GM18511 (cell line): ENCODE results near the gene VEGFD.
"Not testable (repeated sequence)": the region's sequence is repeated elsewhere in the genome, so short reads cannot be mapped to it uniquely, and the experiment has no call there.

Experiments
- ATAC-seq: cut with Tn5 transposase; IDR thresholded peaks from one replicate; pipeline ENCODE4 v1.9.1; 2021; ENCODE audit warnings: mild to moderate bottlenecking, moderate library complexity; ENCODE audit not compliant: unreplicated experiment

Gene VEGFD

DNA sequence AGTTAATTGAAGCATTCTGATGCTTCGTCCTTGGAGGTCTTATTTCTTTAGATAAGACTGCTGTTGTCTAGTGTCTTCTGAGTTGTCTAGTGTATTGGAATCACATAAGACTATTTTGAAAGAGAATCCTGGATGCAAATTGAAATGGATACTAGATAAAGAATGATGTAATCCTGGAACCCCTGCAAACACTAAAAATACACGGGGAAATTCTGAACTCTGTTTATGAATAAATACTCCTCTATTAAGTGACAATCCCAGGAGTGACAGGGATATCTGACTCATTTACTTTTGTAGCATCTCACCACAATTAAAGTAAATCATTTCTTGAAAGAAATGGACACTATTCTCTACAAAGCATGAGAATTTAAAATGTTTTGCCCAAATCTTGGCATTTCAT lies 69.7 kb downstream of the VEGFD start:
- ATAC-seq: no peak

DNA sequence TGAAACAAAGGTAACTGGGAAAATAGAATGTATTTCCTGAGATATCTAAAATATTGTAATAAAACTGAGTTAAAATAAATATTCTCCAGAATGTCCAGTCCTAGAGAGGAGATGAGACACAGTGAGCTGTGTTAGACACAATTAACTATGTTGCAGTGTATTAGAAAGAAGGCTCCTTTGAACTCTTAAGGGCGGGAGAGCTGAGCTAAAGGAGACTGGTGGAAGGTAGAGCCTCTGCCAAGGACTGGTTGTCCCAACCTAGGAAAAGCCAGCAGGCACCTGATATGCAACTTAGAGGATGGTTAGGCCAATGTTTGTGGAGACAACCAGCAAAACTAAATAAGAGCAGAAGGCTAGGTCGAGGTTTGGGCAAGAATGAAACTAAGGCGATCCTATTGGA lies 73.1 kb downstream of the VEGFD start:
- ATAC-seq: no peak

DNA sequence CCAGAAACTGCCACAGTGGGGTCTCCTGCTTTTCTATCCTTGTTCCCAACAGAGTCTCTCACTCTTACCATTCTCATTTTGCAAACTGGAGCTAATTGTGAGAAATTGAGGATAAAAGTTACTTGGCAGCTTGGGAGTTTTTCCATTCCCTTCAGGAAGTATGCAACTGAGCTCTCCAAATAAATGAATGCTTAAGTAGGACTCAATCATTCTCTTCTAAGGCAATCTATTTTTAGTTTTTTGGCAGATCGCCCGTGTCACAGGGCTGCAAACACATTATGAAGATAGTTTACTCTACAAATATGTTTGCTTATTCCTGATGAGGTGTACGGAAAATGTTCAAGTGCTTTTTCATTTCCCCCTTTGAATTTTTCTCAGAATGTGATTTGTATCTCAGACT lies 74.1 kb downstream of the VEGFD start:
- no peak for ATAC-seq

DNA sequence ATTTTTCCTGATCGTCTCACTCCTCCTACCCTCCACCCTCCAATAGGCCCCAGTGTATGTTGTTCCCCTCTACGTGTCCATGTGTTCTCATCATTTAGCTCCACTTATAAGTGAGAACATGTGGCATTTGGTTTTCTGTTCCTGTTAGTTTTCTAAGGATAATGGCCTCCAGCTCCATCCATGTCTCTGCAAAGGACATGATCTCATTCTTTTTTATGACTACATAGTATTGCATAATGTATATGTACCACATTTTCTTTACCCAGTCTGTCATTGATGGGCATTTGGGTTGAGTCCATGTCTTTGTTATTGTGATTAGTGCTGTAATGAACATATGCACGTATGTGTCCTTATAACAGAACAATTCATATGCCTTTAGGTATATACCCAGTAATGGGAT lies 78.3 kb downstream of the VEGFD start:
- not testable (repeated sequence) for ATAC-seq

DNA sequence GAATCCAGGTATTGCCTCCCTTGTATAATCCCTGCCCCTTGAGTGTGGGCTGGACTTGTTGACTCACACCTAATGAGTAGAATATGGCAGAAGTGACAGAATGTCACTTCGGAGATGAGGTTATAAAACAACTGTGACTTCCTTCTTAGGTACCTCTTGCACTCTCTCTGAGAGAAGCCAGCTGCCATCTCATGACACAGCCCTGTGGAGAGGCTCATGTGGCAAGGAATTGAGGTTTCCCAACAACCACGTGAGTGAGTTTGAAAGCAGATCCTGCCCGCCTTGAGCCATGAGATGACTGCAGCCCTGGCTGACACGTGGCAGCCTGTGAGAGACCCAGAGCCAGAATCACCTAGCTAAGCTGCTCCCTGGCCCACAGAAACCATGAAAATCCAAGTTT lies 82.3 kb downstream of the VEGFD start:
- ATAC-seq: peak; percentile 67

DNA sequence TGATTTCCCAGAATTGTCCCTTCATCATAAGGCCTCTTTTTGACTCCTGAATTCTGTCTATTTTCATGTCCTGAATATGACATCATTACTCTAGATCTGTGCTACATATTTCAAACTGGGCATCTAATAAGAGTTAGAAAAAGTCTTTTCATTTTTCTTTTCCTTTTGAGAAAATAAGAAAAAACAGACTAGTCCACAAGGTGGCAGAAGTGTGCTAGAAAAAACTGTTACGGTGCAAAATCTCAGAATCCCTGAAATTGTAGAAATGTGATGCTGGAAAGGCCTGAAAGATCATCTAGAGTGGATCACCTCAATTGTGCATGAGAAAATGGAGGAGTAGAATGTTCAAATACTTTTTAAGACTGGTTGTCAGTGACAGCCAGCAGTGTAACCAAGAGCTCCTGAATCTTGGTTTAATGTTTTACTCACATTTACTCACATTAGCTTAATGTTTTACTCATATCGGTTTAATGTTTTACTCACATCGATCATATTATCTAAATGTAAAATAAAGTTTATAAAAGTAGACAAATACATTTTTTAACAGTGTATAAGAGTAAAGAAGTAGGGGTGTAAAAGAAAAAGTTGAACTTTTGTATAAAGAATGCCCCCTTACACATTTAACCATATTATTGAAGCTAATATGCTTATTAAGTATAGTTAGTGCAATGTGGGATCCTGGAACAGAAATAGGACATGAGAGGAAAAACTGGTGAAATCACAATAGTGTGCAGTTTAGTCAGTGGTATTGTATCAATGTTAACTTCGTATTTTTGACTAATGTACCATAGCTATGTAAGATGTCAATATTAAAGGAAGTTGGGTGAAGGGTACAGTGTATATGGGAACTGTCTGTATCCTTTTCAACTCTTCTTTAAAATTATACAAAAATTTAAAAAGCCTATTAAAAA lies 84.0 kb downstream of the VEGFD start:
- no peak for ATAC-seq

DNA sequence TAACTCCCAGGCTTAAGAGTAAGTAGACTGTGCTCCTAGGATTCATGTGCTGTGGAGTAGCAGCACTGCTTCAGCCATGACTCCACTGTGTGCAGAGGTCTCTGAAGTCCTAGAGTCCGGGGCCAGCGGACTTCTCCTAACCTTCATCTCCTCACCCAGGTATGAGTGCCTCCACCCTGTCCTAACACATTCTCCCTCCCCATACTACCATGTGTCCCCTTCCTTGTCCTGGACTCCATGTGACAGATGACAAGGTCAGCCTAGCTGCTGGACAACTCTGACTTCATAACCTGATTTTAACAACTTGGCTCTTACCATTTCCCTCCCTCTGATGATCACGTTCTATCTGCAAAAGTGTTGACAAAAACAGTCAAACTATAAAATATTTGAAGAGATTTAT lies 85.4 kb downstream of the VEGFD start:
- ATAC-seq: no peak

DNA sequence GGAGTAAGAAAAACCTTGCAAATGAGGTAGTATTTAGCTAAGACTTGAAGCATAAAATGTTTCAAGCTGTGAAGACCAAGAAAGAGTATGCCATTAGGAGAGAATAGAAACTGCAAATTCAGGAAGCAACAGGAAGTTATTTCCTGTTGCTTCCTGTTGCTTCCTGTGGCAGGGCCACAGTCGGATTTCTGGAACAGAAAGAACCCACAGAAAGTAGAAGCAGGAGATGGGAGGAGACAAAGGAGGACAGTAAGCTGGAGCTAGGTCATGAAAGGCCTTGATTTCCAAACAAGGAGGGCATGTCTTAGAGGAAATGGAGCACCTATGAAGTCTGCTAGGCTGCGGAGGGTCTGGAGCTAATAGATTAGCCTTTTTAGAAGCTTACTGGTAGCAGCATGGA lies 86.0 kb downstream of the VEGFD start:
- ATAC-seq: no peak
